Cerebellar cortex (tissue), 1 donor: Measurements from ENCODE around the gene MECR.
A peak's percentile ranks its signal among the peaks of the same experiment; 100 is the strongest.

Experiments
- DNase-seq: peaks from one replicate; pipeline ENCODE4 v3.0.0-alpha.2; 2015; ENCODE audit warnings: low spot score

MECR gene, protein sequence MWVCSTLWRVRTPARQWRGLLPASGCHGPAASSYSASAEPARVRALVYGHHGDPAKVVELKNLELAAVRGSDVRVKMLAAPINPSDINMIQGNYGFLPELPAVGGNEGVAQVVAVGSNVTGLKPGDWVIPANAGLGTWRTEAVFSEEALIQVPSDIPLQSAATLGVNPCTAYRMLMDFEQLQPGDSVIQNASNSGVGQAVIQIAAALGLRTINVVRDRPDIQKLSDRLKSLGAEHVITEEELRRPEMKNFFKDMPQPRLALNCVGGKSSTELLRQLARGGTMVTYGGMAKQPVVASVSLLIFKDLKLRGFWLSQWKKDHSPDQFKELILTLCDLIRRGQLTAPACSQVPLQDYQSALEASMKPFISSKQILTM

DNA sequence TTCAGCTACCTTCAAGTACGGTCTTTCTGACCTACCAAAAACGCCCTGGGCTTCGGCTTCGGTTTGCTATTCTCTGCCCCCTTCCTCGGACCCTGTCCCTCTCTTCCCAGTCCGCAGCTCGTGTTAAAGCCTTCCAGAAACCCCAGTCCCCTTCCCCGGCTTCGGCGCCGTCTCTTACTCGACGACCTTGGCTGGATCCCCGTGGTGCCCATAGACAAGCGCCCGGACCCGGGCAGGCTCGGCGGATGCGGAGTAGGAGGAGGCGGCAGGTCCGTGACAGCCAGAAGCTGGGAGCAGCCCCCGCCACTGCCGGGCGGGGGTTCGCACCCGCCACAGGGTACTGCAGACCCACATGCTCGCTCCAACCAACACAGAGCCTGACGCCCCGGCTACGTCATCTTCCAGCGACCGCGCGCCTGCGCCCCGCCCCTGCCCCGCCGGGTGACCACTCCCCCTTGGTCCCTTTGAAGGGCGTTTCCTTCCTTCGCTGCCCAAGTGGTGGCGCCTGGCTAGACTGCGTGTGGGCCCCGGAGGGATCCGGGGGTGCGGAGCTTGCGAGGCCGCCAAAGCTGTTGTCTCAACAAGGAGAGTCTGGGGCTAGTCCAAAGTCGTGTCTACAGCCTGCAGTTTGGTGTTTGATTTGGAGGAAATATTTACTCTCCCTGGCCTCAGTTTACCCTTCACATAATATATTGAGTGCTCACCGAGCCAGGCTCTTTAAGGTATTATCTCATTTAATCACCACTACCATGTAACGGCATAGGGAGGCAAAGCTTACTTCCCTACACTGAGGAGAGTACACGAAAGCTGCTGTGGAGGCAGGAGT is at the start of gene MECR:
Gene MECR, minus strand, starts transcription at position 382 of the 826 bp plus-strand sequence. Its CDS starts 28 bp downstream, at position 354.
- peak; percentile 87 for DNase-seq

DNA sequence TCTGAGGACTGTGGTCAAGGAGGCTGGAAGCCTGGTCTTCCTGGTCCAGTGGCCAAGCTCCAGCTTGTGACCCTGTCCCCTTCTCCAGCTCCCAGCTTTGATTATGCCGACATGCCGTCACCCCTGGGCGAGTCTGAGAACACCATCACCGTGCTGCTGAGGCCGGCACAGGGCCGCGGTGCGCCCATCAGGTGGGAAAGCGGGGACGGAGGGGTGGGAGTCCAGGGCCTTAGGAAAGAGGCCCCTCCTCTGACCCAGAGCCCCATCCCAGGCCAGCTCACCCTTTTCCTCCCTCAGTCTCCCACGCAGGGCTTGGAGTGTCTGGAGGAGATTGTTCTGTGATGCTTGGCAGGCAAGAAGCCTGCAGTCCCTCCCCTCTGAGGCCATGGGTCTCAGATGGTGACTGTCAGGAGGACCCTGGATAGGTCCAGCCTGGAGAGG is 49.2 kb upstream of the MECR start:
- DNase-seq = no peak

DNA sequence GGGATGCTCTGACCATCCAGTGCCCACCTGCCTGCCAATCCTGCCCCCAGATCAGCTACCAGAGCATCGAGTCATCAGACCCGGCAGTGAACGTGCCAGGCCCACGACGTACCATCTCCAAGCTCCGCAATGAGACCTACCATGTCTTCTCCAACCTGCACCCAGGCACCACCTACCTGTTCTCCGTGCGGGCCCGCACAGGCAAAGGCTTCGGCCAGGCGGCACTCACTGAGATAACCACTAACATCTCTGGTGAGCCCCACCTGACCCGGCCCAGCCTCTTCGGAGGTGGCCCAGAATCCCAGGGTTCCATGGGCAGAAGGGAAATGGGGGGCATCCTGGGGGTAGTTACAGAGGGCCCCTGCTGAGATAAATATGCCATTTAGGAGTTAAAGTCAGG is 48.7 kb upstream of the MECR start:
- DNase-seq = no peak

DNA sequence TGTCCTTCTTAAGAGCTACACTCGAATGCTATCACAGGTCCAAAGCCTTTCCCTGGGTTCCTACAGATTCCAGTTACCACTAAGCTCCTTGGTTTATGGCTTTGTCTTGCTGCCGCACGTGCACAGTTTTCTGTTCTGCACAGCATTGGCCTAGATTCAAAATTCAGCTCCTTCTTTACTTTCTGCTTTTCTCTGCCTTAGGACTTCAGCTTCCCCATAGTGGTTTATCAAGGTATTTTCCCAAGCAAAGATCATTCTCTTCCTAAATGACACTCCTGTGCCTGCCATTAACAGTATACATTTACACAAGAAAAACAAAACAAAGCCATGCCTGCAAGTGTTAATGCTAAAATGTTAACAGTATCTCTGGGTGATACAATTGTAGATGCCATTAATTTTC is 47.4 kb upstream of the MECR start:
- DNase-seq = no peak

DNA sequence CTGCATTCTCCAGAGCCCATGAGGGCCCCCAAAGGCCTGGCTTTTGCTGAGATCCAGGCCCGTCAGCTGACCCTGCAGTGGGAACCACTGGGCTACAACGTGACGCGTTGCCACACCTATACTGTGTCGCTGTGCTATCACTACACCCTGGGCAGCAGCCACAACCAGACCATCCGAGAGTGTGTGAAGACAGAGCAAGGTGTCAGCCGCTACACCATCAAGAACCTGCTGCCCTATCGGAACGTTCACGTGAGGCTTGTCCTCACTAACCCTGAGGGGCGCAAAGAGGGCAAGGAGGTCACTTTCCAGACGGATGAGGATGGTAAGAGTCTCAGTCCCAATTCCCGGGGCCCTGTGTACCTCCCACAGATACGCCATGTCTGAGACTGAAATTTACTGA is 44.7 kb upstream of the MECR start:
- DNase-seq = no peak

DNA sequence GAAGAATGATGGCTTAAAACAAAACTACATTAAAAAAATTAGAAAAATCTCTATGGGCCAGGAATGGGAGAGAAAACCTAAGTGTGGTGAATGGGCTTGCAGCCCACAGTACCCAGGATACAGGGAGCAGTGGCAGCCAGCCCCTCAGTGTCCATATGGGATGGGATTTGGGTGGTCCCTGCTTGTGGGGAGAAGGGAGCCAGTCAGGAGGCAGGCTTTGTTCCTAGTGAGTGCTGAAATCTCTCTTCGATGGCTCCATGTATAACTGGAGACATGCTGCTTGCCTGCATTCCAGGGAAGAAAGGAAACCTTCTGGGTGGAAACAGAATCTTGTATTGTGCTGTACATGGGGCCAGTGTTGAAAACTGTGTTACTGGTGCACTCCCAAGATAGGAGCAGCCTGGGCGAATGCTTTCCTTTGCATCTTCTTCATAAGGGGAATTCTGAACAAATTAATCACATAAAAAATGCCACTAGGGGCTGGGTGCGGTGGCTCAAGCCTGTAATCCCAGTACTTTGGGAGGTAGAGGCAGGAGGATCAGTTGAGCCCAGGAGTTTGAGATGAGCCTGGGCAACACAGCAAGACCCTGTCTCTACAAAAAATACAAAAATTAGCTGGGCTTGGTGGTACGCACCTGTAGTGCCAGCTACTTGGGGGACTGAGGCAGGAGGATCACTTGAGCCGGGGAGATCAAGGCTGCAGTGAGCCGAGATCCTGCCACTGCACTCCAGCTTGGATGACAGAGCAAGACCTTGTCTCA is 41.6 kb upstream of the MECR start:
- no peak for DNase-seq

DNA sequence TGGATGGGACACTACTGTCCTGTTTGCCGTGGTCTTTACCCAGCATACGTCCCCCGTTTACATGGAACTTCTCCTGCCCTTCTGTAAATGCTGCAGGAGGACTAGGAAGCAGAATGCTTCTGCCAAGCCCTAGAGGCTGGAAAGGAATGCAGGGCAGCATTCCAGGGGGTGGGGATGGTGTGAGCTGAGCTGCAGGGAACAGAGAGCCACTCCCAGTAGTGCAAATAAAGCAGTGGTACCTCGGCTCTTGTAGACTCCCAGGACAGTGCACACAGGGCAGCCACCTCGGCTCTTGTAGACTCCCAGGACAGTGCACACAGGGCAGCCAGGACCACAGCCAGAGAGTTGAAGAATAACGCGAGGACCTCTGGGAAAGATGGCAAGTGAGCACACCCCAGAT is 41.0 kb upstream of the MECR start:
- no peak for DNase-seq

DNA sequence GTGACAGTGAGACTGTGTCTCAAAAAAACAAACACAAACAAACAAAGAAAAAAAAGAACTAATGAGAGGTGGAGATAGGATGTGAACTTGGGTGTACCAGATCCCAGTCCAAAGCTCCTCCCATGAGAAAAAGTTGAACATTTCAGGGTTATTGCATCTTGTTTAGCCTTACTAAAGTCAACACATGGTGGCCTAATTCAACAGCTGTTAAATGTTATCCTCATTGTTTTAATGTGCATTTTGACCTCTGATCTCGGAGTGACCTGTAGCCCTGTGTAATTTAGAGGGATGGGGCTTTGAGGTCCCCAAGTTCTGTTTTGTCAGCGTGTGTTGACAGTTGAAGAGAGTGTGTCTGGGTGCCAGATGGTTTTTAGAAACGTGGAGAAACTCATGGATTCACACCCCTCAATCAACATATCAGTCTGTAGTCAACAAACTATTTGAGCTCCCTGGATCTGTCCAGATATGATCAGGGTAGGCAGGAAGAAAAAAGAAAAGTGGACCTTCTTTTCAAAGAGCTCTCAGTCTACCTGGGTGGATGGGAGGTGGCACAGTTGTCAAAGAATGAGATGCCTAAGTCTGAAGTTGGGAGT is 40.3 kb upstream of the MECR start:
- no peak for DNase-seq

DNA sequence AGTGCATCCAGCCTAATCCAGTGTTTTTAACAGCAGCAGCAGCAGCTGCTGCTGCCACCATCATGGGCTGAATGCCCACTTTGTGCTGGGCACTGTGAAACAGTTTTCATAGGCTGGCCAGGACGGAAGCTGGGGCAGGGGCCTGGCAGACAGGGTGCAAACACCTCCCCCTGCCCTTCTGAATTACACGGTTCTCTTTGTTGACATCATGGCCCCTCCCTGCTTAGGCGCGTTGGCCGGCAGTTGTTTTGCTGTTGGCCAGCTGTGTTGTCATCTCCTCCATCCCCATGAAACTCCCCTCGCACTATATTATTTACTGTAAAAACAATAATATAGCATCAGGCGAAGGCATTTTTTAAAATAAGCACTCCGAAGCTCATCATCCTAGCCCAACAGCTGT is 38.6 kb upstream of the MECR start:
- DNase-seq = no peak

DNA sequence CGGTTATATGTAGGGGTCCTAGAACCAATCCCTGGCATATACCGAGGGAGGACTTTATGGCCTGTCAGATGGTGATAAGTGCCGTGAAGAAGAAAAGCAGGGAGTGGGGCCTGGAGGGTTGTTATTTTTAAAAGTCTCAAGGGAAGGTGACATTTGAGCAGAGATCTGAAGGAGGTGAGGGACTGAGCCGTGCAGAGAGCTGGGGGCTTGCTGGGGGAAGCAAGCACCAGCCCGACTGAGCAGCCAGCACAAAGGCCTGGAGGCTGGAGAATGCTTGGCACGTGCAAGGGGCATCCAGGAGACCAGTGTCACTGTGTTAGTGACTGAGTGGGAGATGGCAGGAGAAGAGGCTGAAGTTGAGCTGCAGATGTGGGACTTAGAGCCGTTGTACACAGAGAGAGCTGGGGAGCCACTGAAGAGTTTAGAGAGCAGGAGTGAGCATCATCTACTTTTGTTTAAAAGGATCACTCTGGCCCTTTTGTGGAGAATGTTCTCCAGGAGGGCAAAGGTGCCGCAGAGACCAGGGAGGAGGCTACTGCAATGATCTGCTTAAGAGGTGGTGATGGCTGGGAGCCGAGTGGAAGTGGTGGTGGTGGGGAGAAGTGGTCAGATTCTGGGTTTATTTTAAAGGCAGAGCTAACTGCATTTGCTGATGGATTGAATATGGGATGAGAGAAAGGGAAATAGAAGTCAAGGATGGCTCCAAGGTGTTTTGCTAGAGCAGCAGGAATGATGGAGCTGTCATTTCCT is 36.8 kb upstream of the MECR start:
- DNase-seq = no peak

DNA sequence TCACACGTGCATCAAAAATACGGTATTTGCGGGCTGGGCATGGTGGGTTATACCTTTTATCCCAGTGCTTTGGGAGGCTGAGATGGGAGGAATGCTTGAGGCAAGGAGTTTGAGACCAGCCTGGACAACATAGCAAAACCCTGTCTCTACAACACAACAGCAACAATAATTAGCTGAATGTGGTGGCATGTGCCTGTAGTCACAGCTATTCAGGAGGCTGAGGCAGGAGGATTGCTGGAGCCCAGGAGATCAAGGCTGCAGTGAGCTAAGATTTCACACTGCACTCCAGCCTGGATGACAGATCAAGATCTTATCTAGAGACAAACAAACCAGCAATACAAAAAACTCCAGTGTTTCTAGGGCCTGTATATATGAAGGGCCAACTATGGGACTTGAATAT is 36.2 kb upstream of the MECR start:
- no peak for DNase-seq

DNA sequence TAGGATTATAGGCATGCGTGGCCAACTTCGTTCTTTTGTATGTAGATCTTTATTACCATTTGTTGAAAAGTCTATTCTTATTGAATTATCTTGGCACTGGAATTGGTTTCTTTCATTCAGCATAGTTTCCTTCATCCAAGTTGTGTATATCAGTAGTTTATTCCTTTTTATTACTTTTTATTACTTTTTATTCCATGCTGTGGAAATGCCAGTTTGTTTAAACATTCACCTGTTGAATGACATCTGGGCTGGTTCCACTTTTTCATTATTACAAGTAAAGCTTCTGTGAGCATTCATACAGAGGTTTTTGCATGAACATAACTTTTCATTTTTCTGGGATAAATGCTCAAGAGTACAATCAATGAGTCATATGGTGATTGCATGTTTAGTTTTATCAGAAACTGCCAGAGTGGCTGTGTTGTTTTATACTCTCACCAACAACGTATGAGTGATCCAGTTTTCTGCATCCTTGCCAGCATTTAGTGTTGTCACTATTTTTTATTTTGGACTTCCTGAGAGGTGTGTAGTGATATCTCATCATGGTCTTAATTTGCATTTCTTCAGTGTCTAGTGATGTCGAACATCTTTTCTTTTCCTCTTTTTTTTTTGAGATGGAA is 34.1 kb upstream of the MECR start:
- no peak for DNase-seq

DNA sequence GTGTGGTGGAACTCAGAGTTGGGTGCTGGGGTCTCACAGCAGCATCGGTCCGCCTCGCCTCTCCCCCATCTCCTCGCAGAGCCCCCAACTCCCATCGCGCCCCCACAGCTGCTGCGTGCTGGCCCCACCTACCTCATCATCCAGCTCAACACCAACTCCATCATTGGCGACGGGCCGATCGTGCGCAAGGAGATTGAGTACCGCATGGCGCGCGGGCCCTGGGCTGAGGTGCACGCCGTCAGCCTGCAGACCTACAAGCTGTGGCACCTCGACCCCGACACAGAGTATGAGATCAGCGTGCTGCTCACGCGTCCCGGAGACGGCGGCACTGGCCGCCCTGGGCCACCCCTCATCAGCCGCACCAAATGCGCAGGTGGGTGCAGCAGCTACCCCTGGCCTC is 29.8 kb upstream of the MECR start:
- no peak for DNase-seq

DNA sequence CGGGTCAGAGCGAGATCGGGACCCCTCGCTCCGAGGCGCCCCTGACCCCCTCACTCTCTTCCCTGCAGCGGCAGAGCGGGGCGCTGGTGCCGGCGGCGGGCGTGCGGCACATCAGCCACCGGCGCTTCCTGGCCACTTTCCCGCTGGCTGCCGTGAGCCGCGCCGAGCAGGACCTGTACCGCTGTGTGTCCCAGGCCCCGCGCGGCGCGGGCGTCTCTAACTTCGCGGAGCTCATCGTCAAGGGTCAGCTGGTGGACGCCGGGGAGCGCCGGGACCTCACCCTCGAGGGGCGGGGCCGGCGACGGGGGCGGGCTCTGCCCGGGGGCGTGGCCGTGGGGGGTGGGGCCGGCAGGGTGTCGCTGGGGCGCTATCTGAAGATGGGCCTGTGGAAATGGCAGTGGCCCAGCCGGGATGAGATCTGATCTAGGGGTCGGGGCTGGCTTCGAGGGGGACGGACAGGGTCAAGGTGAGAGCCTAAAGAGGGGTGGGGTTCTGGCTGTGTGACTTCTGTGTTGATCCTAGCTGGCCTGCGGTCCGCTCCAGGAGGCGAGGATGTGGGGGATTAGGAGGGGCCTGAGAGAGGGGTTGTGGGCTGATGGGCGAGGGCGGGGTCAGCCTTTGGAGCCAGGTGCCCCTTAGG is 29.2 kb upstream of the MECR start:
- DNase-seq = no peak

DNA sequence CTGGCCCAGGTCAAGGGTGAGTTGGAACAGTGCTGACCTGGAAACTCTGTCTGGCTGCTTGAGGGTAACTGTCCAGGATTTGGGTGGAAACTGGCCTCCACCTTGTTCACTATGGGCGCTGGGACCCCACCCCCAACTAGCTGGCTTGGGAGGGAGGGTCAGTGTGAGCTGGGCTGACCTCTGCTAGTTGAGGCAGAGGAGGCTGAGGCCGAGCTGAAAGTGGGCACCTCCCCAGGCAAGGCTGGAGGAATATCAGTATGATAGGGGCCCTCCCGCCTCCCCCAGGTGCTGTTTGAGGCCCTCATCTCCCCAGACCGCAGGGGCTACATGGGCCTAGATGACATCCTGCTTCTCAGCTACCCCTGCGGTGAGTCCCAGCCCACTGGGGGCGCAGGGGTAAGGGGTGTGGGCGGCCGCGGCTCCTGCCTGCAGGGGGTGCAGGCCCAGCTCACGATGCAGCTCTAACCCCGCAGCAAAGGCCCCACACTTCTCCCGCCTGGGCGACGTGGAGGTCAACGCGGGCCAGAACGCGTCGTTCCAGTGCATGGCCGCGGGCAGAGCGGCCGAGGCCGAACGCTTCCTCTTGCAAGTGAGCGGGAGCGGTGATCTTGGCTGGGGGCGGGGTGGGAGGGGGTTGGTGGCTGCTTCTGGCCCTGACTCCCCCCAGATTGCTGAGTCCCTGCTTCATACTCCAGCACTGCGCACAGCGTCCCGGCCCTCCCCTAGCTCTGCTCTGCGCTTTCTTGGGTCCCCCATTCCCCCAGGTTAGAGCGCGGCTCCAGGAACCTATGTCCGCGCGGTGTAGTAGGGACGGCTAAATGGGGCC is 28.5 kb upstream of the MECR start:
- DNase-seq = no peak

DNA sequence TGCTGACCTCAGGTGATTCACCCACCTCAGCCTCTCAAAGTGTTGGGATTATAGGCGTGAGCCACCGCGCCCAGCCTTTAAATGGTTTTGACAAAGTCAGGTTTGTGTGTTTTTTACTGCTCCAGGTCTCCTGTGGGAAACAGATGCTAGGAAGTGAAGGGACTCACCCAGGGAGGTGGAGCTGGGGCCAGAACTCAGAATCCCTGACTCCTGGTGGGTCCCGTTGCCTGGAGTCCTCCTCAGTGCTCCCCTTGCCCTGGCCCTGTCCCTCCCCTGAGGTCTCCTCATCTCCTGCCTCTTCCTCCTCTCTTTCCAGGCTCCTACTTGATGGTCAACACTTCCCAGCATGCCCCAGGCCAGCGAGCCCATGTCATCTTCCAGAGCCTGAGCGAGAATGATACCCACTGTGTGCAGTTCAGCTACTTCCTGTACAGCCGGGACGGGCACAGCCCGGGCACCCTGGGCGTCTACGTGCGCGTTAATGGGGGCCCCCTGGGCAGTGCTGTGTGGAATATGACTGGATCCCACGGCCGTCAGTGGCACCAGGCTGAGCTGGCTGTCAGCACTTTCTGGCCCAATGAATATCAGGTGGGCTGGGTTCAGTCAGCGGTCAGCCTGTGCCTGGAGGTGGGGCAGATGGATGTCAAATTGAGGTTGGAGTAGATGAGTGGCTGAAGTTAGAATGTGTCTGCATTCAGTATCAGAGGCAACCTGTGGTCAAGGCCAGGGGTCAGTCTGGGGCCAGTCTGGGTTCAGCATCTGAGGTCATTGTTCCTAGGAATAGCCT is 27.6 kb upstream of the MECR start:
- DNase-seq = no peak

DNA sequence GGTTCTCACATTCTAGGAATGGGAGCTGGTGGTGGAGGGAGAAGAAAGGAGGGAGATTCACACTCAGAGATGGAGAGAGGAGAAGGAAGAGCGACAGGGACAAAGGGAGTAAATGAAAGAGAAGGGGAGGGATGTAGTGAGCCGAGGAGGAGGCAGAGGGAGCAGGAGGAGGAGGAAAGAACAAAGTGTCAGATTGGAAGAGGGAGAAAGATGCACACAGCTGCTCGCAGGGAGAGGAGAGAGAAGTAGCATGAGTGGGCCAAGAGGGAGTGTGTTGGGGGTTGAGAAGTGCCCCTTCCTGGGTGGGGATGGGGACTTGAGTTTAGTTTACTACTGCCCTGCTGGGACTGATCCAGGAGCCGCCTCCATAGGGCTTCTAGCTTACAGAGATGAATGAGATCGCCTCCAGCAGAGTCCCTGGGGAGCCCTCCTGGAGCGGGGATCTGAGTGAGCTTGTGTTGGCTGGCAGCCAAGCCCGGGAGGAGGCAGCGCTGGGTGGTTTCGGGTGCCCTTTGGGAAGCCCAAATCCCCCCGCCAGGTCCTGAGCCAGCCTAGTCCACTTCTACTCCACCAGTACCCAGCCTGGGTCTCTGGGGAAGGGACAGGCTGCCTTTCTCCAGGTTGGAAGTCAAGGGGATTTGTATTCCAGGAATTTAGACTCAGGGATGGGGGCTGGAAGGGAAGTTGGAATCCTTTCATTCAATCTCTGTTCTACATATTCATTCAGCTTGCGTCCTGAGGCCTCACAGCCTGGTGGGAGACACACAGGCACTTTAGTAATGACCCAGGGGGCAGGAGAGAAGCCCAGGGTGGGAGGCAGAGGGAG is 26.5 kb upstream of the MECR start:
- no peak for DNase-seq

DNA sequence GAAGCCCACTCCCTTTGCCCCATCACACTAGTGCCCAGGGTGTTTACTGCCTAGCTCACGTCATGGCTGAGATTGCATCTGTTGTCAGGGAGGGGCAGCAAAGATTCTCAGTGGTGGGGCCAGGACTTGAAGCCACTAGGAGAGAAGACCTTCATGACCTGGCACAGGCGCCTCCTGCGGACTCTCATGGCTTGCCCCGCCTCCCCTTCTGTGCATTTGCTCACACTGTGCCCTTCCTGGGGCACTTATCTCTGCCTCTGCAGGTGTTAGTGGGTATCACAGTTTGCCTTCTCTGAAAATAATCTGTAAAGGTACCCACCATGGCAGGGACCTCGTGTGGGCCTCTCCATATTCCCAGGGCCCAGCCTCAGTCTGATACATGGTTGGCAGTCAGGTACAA is 25.7 kb upstream of the MECR start:
- no peak for DNase-seq
